ENCODE data around the gene IFNL4. TPM values are rescaled to one million over a fixed set of nuclear protein-coding genes. Genes with fewer than 3 reads are reported as not detected.

Gene IFNL4
- total RNA-seq, 1 experiment from 2014 or later = not detected

DNA sequence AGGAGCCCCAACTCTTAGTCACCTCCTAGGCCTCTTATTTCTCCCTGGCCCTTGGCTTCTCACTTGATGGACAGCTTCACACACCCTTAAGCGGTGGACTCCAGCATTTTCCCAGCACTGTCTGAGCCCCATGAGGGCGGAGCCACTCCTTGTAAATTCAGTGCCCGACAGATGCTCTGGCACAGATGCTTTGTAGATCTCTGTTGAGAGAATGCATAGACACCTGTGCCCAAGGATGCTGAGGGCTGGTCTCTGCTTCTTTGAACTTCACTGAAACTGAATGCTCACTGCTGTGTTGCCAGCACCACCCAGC is 47.9 kb downstream of the IFNL4 start:
- no peaks in the 10 kb centered on the region for H3K9me3 Mint-ChIP-seq (ENCODE audit: unreplicated experiment)
- H3K9me3 ChIP-seq = no peaks in the 10 kb centered on the region
- no peaks in the 10 kb centered on the region for H3K27me3 Mint-ChIP-seq (ENCODE audit: insufficient read depth, unreplicated experiment)
- H3K27ac Mint-ChIP-seq (ENCODE audit: unreplicated experiment) = no peak overlapping the region
- CTCF ChIA-PET = no interaction called here
- H3K36me3 Mint-ChIP-seq (ENCODE audit: insufficient read depth, unreplicated experiment) = no peaks in the 10 kb centered on the region
- intact Hi-C loops (cut with micrococcal nuclease; ENCODE audit: unreplicated experiment) = no loop called here
- H3K4me3 Mint-ChIP-seq (ENCODE audit: unreplicated experiment) = no peak overlapping the region
- no TSS peak for BruUV-seq (replicated peaks)
- H3K4me3 ChIP-seq (ENCODE audit: low read depth, low read length) = no peak overlapping the region
- peaks cover 16% of the 10 kb centered on the region for H3K4me1 Mint-ChIP-seq (ENCODE audit: low read depth, unreplicated experiment)
- peaks cover 41% of the 10 kb centered on the region for H3K4me1 ChIP-seq
- no peaks in the 10 kb centered on the region for H3K27me3 ChIP-seq (replicated peaks; ENCODE audit: control insufficient read depth, insufficient read depth, low read length)
- H3K36me3 ChIP-seq (ENCODE audit: control insufficient read depth, insufficient read depth, low read length) = no peaks in the 10 kb centered on the region
- TF ChIP-seq, protein P1, sequence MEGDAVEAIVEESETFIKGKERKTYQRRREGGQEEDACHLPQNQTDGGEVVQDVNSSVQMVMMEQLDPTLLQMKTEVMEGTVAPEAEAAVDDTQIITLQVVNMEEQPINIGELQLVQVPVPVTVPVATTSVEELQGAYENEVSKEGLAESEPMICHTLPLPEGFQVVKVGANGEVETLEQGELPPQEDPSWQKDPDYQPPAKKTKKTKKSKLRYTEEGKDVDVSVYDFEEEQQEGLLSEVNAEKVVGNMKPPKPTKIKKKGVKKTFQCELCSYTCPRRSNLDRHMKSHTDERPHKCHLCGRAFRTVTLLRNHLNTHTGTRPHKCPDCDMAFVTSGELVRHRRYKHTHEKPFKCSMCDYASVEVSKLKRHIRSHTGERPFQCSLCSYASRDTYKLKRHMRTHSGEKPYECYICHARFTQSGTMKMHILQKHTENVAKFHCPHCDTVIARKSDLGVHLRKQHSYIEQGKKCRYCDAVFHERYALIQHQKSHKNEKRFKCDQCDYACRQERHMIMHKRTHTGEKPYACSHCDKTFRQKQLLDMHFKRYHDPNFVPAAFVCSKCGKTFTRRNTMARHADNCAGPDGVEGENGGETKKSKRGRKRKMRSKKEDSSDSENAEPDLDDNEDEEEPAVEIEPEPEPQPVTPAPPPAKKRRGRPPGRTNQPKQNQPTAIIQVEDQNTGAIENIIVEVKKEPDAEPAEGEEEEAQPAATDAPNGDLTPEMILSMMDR (IDR thresholded peaks at IDR 0.05; ENCODE audit: insufficient read depth in 1 of 2, low read depth in 1 of 2, low read length in 1 of 2, severe bottlenecking in 1 of 2, unreplicated experiment in 1 of 2) = no peak
- POLR2A ChIA-PET = no interaction called here
- no peak for DNase-seq

DNA sequence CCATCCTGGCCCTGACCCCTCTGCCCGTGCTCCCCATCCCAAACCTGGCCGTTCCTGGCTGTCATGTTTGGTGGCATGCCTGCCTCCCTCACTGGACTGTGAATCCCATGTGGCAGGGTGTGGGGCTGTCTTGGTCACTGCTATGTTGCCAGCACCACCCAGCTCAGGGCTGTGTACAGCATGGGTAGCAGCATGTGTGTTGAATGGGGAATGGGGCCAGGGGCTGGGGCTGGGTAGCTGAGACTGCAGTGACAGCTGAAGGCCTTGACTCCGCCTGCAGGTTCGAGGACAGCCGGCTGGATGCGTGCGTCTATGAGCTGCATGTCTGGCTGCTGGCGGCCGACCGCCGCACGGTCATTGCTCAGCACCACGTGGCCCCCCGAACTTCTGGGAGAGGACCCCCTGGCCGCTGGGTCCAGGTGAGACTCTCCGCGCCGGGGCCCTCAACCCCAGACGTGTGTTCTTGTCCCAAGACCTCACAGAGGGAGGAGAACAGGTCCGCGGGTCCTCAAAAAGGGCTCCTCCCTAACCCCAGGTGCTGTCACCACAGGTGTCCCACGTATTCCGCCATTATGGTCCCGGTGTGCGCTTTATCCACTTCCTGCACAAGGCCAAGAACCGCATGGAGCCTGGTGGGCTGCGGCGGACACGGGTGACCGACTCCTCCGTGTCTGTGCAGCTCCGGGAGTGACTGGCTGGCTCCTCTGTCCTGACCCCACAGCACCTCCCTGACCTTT is 48.4 kb downstream of the IFNL4 start:
- no peak overlapping the region for H3K4me3 Mint-ChIP-seq (ENCODE audit: unreplicated experiment)
- H3K4me1 Mint-ChIP-seq (ENCODE audit: low read depth, unreplicated experiment) = peaks cover 16% of the 10 kb centered on the region
- H3K36me3 Mint-ChIP-seq (ENCODE audit: insufficient read depth, unreplicated experiment) = no peaks in the 10 kb centered on the region
- no peaks in the 10 kb centered on the region for H3K36me3 ChIP-seq (ENCODE audit: control insufficient read depth, insufficient read depth, low read length)
- BruUV-seq (replicated peaks) = no TSS peak
- H3K27me3 Mint-ChIP-seq (ENCODE audit: insufficient read depth, unreplicated experiment) = no peaks in the 10 kb centered on the region
- no peak for DNase-seq
- H3K27ac Mint-ChIP-seq (ENCODE audit: unreplicated experiment) = no peak overlapping the region
- H3K9me3 Mint-ChIP-seq (ENCODE audit: unreplicated experiment) = no peaks in the 10 kb centered on the region
- no peaks in the 10 kb centered on the region for H3K9me3 ChIP-seq
- intact Hi-C loops (cut with micrococcal nuclease; ENCODE audit: unreplicated experiment) = no loop called here
- CTCF ChIA-PET = no interaction called here
- no peak overlapping the region for H3K4me3 ChIP-seq (ENCODE audit: low read depth, low read length)
- POLR2A ChIA-PET = no interaction called here
- peaks cover 43% of the 10 kb centered on the region for H3K4me1 ChIP-seq
- H3K27me3 ChIP-seq (replicated peaks; ENCODE audit: control insufficient read depth, insufficient read depth, low read length) = no peaks in the 10 kb centered on the region
- TF ChIP-seq, protein P1 (IDR thresholded peaks at IDR 0.05; ENCODE audit: insufficient read depth in 1 of 2, low read depth in 1 of 2, low read length in 1 of 2, severe bottlenecking in 1 of 2, unreplicated experiment in 1 of 2) = no peak

DNA sequence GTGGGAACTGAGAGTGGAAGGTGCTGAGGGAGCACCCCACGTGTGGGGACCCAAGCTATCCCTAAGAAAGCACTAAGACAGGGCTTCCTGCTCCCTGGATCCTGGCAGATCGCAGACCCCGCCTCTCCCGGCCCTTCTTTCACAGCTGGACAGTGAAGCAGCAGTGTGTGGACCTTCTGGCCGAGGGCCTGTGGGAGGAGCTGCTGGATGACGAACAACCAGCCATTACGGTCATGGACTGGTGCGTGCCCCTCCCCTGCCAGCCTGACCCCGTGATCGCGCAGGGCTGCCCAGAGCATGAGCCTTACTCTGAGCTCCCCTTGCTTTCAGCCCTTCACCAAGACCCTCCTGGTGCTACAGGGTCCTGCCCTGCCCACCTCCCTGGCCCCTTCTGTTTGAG is 49.6 kb downstream of the IFNL4 start:
- Histone ChIP-seq H3K36me3 (ENCODE audit: control insufficient read depth, insufficient read depth, low read length) (no peaks in the 10 kb centered on the region), H3K9me3 (no peaks in the 10 kb centered on the region), H3K4me1 (peaks cover 38% of the 10 kb centered on the region), H3K27me3 (replicated peaks; ENCODE audit: control insufficient read depth, insufficient read depth, low read length) (no peaks in the 10 kb centered on the region), H3K4me3 (ENCODE audit: low read depth, low read length) (no peak overlapping the region)
- TF ChIP-seq, protein P1 (IDR thresholded peaks at IDR 0.05; ENCODE audit: insufficient read depth in 1 of 2, low read depth in 1 of 2, low read length in 1 of 2, severe bottlenecking in 1 of 2, unreplicated experiment in 1 of 2) = no peak
- ChIA-PET CTCF (interaction anchor here (0.6 to 0.7 kb wide), 2 partner anchors 23 to 73 kb away, joined by 3 to 11 read pairs; no protein-coding TSS in a partner anchor), POLR2A (no interaction called here)
- Mint-ChIP-seq H3K36me3 (ENCODE audit: insufficient read depth, unreplicated experiment) (no peaks in the 10 kb centered on the region), H3K9me3 (ENCODE audit: unreplicated experiment) (no peaks in the 10 kb centered on the region), H3K4me1 (ENCODE audit: low read depth, unreplicated experiment) (peaks cover 10% of the 10 kb centered on the region), H3K4me3 (ENCODE audit: unreplicated experiment) (no peak overlapping the region), H3K27ac (ENCODE audit: unreplicated experiment) (no peak overlapping the region), H3K27me3 (ENCODE audit: insufficient read depth, unreplicated experiment) (no peaks in the 10 kb centered on the region)
- no TSS peak for BruUV-seq (replicated peaks)
- no peak for DNase-seq
- intact Hi-C loops (cut with micrococcal nuclease; ENCODE audit: unreplicated experiment) = no loop called here
